Globus pallidus (tissue), 1 donor: Measurements from ENCODE around the gene MS4A15.
"Not testable (repeated sequence)": the region's sequence is repeated elsewhere in the genome, so short reads cannot be mapped to it uniquely, and the experiment has no call there.

Experiments
- DNase-seq: peaks from one replicate; pipeline ENCODE4 v3.0.0-alpha.2; 2015; ENCODE audit warnings: low spot score

The MS4A15 gene, protein sequence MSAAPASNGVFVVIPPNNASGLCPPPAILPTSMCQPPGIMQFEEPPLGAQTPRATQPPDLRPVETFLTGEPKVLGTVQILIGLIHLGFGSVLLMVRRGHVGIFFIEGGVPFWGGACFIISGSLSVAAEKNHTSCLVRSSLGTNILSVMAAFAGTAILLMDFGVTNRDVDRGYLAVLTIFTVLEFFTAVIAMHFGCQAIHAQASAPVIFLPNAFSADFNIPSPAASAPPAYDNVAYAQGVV

DNA sequence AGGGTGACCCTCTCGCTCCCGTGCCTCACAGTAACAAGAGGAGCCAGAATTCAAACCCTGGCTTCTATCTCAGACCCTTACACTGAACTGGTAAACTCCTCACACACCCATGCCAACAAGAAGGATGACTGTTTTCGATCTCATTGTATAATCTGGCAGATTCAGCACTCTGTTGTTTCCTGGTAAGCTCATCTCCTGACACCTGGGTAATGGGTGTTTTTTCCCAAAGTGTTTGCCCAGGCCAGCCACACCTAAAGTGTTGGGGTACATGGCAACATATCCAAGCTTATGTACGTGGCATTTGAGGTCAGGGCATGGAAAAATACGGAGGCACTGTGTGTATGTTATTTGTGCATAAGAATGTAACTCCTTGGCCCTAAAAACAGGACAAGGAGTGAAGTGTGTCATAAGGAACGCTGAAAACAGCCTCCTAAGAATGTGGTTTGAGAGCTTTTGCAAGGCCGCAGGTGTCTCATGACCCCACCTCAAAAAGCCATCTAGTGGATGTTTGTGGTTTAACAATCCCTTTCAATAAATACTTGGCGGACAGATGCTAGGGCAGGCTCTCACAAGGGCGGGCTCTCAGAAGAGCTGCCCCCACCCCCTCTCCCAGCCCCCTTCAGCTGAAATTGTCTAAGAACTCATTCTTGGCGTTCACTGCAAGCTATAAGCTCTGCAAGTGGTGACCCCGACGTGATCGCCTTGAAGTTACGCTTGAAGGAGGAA, at the start of gene MS4A15:
Gene MS4A15, plus strand, starts transcription at position 561 of the 726 bp plus-strand sequence. CDS start 6,867 bp downstream, outside the sequence.
- no peak for DNase-seq

DNA sequence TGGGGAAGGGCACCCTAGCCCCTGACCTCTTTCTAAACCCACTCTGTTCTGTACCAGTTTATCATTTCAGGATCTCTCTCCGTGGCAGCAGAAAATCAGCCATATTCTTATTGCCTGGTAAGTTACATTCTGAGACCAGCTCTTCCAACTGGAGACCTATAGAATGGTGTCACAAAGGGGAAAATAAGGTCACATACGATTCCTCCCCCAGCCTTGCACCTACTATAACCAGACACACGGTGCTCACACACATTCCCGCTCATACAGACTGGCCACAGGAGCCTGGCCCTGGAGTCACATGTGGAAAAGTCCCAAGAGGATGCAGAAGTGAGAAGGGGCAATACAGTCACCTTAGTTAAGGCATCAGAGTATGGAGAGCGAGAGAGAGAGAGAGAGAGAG, 49.7 kb upstream of the MS4A15 start:
- DNase-seq, result no peak

DNA sequence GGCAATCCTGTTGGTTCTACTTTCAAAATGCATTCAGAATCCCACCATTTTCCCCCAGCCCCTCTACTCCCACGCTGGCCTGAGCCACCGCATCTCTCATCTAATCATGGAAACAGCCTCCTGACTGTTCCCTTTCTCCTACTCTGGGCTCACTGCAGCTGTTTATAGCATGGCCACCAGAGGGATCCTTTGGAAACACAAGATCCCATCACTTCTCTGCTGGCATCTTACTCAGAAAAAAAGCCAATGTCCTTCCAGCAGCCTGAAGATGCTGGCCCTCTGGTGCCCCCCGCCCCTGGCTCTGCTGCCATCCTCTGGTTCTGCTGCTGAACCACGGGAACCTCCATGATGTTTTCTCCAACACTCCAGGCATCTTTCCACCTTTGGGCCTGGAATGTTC, 46.2 kb upstream of the MS4A15 start:
- DNase-seq, result no peak

DNA sequence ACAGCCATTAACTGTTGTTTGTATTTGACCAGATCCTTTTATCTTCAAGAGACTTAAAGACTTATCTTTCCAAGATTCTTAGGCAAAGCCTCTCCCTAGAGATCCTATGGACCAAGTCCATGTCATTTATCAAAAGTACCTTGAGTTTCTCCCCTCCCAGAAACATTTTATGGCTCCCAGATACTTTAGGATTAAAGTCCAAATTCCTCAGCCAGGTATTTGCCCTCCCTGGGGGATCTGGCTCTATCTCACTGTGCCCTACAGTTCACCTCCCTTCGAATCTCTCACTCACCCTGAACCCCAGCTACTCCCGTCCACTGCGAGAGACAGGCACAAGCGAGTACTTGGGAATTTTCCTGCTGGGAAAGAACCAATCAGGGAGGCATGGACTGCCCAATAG, 45.4 kb upstream of the MS4A15 start:
- no peak for DNase-seq

DNA sequence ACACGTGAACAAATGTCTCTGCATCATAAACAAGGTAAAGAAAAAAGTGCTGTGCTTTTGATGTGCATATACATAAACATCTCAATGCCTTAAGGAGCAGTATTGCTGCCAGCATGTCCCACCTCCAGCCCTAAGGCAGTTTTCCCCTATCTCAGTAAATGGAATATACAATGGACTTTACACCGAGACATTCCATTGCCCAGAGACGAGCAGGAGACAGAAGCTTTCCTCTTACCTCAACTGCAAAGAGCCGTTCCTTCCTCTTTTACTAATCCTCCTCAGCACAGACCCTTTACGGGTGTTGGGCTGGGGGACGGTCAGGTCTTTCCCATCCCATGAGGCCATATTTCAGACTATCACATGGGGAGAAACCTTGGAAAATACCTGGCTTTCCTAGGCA, 43.2 kb upstream of the MS4A15 start:
- DNase-seq, result not testable (repeated sequence)

DNA sequence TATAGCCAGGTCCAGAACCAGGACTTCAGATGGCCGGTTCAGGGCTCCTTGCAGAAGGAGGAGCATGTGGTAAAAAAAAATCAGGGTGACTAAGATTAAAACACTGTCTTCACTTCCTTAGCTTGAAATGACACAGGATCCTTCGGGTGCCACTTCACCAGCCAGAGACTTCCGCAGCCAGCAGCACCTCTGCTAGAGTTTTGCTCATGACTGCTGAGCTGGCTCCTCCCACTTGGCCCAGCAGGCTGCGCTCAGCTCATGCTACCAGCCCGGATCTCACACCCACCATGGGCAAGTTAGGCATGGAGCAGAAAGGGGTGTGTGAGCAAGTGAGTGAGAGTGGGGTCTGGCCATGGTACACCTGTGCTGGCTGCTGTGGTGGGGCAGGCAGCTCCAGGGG, 38.7 kb upstream of the MS4A15 start:
- DNase-seq, result no peak

DNA sequence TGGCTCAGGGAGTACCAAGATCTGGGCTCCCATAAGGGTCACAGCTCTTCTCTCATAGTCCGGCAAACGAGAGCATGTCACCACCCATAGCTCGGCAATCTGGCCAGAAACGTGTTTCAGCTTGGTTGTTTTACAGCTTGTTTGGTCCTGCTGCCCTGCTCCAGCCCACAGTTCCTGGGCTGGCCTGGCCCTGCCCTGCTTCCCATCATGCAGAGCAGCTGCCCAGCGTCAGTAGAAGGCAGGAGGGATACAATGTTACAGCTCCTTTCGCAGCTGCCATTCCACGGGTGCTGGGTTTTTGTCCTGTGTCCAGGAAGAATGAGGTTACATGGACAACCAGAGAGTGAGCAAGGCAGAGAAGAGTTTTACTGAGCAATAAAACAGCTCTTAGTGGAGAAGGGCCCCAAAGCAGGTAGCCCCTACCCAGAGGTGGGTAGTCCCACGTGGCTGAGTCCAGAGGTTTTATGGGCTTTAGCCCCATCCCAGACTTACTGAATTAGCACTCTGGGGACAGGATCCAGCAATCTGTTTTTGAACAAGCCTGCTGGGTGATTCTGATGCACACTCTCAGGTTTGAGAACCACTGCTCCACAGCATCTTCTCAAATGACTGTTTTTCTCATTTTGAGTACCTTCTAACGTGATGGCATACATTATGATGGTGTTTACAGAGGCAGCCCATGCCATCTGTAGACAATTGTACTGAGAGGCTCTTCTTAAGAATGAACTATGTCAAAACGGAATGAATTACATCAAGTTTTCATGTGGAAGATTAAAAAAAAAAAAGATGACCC, 37.9 kb upstream of the MS4A15 start:
- no peak for DNase-seq

DNA sequence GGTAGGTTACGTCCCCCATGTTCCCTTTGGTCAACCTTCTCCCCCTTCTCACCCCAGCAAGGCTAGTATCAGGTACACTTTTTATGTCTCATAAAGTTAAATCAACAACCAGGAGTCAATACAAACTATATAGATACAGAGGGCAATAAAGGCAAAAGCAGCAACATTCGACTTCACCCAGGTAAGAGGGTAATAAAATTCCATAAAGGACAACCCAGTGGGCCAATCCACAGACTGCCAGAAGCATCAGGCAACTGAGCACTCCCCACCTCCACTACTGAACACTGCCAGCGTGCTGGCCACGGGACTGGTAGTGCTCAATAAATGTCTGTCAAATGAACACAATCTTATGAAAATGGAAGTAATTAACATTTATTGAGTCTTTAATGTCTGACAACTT, 37.3 kb upstream of the MS4A15 start:
- DNase-seq, result no peak

DNA sequence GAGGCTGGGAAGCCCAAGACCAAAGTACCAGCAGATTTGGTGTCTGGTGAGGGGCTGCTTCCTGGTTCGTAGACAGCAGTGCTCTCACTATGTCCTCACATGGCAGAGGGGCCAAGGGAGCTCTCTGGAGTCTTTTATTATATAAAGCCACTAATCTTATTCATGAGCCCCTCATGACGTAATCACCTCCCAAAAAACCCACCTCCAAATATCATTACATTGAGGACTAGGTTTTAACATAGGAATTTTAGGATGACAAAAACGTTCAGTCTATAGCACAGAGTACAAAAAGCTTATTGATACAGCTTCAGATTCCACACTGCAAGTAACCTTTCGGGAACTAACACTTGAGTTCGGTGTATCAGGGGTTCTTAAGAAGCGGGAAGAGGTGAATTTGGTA, 36.2 kb upstream of the MS4A15 start:
- DNase-seq, result no peak

DNA sequence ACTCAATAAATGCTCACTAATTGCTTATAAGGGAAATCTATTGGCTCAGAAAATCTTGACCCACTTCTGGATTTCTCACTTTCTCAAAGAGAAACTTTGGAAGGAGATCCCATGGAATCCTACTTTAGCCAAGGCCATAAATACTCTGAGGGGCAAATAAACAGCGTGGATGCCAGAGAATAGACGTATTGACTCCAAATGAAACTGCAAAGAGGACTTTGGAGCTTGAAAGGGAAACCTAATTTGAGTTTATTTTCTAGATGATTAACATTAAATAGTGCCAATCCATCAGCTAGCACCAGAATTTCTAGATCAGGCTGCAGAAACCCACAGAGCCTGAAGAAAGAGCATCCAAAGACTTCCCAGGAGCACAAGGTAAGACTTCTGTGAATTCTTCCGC, 32.2 kb upstream of the MS4A15 start, which contains the start of gene MS4A18:
Gene MS4A18, plus strand, starts transcription at position 301 of the 400 bp plus-strand sequence.
- DNase-seq, result no peak

DNA sequence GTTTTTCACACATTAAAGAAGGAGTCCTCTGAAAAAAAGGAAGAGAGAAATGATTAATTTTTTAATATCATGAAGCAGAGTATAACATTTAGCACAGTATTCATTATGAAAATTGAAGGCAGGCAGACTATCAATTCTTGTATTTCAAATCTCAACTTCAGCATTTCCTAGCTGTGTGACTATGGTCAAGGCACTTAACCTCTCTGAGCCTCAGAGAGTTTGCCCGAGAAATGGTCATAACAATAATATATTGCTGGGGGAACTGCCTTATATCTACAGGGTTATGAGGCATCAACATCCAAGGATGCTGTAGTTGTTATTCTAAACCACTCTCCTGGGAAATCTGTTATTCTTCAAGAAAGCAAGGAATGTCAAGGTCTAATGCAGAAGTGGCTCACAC, 31.1 kb upstream of the MS4A15 start:
- DNase-seq, result no peak

DNA sequence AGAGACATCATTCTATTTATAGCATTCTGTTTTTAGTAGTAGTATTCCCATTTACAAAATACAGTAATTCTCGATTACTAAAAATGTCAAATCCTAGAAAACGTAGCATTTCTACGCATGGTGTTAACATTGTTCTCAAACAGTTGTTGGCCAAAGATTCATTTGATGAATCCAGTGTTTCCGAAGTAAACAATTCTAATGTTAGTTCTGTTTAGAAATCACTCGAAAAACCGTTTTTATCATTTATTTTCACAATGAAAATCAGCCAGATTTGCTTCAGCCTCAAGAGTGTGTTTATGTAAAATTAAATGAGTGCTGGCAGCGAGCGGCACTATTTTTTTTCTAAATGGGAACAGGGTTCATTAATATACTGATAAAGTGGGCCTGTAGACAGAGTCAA, 25.1 kb upstream of the MS4A15 start:
- DNase-seq, result no peak

DNA sequence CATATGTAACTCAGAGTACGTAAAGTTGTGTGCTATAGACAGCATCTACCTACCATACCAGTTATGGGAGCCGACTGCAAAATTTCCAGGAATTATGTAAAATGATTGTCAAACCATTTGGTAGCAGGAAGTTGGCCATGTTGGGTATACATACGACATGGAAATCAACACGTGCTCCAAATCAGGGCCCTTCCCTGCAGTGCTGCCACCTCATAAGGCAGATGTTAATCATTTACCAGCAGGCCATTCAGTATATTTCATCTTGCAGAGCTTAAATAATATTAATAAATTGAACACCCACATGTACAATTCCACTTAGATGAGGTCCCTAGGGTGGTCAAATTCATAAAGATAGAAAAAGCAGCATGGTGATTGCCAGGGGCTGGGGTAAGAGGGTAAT, 22.4 kb upstream of the MS4A15 start:
- DNase-seq, result no peak

DNA sequence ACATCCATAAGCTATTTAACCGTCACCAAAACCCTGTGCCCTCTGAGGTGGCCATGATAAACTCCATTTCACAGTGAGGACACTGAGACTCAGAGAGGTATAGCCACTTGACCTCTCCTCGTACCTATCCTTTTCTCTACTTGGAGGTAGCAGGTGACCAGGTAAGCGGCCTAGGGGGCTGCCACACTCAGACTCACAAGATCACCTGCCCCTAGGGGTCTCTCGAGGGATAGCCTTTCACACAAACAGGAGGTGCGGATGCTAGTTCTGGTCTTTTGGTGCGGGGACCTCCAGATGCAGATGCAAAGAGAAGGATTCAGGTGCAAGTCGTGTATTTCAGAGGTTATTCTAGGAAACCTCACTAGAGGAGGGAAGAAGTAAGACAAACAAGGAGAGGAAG, 17.6 kb upstream of the MS4A15 start:
- no peak for DNase-seq

DNA sequence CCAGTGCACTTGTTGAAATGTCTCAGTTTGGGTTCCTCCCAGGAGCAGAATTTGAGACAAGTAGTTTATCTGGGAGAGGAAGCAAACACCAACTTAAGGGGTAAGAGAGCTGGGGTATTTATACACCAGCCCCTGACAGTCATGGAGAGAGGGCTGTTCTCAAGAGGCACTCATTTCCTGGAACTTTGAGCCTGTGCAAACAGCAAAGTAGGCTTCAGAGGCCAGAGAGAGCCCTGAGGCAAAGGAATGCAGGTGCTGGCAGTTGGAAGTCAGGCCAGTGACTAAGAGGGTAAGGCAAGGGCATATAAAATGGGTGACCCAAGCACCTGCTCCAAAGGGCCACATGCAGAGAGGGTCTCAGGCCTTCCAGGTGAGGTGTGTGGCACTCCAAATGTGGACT, 16.1 kb upstream of the MS4A15 start:
- no peak for DNase-seq

DNA sequence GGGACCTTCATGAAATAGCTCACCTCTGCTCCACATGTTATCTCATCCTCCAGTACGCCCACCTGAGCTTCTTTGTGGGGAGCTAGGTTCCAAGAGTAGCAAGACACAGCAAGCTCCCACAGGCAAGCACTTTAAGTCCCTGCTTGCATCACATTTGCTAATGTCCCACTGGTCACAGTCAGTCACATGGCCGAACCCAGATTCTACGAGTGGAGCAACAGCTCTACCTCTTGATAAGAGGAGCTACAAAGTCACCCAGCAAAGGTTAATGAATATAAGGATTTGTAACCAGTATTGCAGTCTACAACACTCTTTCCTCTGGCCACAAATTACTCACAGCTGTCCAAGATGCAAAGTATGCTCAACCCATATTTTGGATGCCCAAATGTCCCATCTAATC, 15.2 kb upstream of the MS4A15 start:
- no peak for DNase-seq

DNA sequence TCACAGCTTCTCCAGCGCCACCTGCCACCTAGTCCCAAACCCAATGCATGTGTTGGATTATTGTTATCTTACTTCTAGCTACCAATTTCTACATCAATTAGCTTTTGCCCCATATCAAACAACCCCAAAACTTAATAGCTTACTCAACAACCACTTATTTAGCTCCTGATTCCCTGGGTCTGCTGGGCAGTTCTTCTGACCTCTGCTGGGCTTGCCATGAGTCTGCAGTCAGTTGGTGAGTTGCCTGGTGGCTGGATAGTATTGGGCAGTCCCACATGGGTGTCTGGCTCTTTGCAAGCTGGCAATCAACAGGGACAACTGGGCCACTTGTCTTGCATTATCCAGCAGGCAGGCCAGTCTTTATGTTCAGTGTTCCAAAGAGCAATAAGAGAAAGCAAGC, 13.6 kb upstream of the MS4A15 start:
- no peak for DNase-seq

DNA sequence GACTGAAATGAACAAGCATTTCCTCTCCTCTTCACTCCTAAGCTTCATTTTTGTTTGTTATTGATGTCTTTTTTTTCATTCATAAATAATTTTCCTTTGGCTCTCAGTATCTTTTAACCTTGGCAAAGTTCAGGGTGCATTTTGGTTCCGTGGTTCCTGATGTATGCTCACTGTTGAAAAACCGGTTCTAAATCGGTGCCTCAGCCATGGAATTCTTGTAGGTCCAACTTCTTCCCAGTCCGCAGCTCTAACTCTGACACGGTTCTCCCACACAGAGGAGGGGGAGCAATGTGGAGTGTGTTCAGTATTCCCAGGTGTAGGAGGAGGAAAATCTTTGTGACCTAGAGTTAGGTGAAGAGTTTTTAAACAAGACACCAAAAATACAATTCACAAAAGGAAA, 12.6 kb upstream of the MS4A15 start:
- DNase-seq, result no peak

DNA sequence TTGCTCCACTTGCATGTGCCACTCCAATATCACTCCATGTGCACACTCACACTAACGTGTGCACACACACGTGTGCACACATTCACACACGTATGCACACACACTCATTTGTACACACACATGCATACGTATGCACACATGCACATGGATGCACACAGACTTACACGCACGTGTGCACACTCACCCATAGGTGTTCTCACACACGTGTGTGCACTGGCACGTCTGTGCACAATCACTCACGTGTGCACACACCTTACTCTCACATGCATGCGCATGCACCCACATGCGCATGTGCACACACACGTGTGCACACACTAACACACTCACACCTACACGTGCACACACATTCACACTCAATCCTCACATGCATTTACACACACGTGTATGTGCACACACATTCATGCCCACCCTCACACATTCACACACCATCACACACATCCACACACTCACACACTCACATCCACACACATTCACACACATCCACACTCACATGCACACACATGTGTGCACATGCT, 9.3 kb upstream of the MS4A15 start:
- DNase-seq, result no peak

DNA sequence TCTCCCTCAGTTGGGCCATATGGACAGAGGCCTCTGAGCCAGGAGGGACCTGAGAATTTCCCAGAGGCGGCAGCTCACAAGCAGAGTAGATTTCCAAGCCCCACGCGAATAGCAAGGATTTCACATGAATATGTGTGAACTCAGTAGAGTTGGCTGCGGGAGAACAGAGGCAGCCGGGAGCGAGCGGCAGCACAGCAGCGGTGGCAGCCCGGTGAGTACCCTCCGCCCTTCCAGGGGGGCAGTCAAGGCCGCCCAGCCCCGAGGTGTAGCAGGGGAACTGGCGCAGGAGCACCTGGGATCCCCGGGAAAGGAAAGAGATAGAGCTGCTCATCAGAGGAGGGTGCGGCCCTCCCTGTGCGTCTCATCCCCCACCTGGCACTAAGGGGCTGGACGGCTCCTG, 8.4 kb upstream of the MS4A15 start:
- no peak for DNase-seq

DNA sequence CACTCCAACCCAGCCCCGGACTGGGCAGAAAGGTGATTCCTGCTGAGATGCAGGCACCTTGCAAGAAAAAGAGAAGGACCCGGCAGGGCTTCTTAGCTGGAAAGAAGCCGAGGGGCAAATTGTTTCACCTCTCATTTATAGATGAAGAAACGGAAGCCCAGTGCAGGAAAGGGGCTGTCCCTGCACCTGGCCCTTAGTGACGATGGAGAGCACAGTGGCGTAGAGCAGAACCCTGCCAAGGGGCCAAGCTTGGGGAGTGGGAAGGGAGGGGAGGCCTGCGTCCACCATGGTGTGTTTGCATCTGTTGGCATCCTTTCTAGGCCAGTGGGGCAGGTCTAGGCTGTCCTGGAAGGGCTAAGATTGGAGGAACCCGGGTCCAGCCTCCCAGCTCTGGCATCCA, 7.8 kb upstream of the MS4A15 start:
- DNase-seq, result no peak

DNA sequence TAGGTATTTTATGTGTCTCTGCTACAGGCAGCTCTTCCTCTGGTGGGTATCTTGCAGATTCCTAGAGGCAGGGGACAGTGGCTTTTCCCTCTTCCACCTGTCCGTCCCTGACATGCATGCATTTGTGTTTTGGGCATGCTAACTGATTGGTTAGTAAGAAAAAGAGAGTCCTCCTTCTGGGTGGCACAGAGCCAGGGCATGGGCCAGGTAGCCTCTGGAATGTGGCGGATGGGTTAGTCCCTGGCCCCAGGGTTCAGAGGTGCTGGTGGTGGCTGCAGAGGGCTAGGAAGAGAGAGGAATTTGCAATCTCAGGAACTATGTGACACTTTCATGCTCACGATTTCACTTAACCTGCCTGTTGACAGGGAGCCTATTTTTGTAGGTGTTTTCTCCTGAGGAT, 5.8 kb upstream of the MS4A15 start:
- DNase-seq, result no peak

DNA sequence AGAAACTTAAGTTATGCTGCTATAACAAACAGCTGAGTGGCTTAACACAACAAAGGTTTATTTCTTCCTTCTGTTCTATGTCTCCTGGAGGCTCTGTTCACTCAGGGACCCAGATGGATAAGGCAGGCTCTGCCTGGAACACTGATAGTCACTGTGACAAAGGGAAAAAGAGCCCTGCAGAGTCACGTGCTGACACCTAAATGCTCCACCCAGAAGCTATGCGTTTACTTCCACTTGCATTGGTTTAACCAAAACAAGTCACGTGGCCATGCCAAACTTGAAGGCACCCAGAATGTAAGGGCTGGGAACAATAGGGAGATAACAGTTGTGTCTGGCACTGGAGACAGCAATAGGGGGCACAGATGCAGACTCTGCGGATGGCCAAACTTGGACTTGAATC, 3.4 kb upstream of the MS4A15 start:
- no peak for DNase-seq
